HG03097 (cell line): ENCODE measurements around the gene PHRF1.

Experiments
- ATAC-seq: cut with Tn5 transposase; IDR thresholded peaks from one replicate; pipeline ENCODE4 v1.9.1; 2021; ENCODE audit not compliant: unreplicated experiment, low FRiP score

The PHRF1 gene

GRCh38 chr11:614021-614622 is 37.9 kb downstream of the PHRF1 start:
- no peak for ATAC-seq

DNA sequence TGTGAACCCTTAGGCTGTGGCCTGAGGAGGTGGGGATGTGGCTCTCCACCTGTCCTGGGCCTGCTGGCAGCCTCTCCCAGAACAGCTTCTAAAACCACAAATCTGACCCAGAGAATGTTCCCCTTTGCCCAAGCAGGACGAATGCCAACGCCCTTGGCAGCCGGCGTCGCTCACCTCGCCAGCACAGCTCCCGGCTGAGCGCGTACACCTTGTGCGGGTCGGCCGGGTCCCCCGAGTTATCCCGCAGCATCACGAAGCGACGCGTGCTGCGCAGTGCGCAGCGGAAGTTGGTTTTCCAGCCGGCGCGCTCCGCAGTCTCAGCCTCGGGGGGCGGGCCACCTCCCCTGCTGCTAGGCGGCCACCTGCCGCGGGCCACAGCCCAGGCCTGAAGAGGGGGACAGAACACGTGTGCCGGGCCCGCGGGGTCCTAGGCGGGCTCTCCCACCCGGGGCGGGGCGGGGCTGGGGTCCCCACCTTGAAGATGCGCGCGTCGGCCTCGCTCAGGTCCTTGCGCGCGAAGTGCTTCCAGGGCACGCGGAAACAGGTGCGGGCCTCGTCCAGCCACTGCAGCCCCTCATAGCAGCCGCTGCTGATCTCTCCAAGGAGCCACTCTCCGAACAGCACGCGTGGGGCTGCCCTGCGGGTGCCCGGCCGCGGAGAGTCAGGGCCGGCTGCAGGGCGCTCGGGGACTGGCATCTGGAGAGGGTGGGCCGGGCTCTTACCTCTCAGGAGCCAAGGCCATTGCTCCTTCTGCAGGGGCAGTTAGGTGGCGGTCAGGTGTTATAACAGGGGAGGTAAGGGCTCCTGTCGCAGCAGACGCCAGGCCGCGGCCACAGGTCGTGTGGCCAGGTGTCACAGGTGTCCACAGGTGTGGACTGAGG is 38.6 kb downstream of the PHRF1 start:
- ATAC-seq: no peak

DNA sequence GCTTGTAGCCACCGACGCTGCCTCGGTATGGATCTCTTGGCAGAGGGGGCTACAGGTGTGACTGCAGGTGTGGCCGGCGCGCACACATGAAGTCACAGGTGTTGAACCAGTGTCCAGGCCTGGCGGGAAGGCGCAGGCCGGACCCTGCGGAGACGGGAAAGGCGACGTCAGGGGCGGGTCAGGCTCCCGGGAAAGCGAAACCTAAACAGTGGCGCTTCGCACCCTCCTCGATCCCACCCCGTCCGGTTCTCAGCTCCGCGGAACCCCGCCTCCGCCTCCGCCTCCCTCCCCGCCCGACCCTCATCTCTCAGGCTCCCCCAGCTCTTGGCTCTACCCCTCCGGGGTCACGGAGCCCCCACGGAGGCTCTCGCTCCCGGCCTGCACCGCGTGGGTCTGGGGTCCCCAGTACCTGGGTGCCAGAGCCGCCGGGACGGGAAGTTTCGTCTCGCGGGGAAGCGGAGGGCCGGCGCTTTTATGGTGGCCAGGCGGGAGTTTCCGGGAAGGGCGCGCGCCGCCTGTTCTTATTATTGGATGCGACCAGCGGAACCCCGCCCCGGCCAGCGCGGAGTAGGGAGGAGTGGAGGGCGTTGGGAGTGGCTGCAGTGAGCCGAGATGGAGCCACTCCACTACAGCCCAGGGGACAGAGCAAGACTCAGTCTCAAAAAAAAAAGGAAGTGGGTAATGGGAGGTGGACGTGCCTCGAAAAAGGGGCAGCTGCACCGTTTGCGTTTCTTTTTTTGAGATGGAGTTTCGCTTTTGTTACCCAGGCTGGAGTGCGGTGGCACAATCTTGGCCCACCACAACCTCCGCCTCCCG is 39.4 kb downstream of the PHRF1 start, which contains the start of gene IRF7:
IRF7 (minus strand) TSS at position 447 of the 816 bp plus-strand sequence. CDS start 586 bp downstream, outside the sequence.
- ATAC-seq: peak; percentile 79

DNA sequence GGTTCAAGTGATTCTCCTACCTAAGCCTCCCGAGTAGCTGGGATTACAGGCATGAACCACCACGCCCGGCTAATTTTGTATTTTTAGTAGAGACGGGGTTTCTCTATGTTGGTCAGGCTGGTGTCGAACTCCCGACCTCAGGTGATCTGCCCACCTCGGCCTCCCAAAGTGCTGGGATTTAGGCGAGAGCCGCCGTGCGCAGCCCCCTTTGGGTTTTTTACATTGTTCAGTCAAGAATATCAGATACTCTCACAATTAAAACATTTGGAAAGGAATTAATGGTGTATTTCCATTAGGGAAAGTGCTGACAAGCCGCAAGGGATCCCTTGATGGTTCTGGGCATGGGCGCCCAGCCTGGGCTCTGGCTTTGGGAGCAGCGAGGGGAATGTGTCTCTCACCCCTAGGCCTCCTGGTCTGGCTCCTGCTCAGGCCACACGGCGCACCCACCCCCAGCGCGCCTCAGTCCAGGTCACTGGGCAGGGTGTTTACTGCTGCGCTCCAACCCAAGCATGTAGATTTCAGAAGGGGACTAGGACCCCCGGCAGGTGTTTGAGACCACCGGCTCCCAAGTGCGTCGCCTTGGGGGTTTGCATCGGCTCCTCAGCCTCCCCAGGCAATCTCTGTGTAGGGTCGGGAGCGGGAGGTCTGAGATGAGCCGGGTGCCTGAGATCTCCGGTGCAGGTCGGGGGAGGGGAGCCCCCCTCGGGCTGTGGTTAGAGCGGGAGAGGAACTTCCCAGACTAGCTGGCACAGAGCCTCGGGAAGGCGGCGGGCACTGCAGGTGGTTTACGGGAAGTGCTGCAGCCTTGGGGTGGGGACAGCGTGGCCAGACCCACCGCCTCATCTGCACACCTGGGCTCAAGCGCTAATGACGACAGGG is 40.3 kb downstream of the PHRF1 start:
- ATAC-seq: no peak

GRCh38 chr11:617199-617911 is 41.1 kb downstream of the PHRF1 start:
- ATAC-seq: no peak

DNA sequence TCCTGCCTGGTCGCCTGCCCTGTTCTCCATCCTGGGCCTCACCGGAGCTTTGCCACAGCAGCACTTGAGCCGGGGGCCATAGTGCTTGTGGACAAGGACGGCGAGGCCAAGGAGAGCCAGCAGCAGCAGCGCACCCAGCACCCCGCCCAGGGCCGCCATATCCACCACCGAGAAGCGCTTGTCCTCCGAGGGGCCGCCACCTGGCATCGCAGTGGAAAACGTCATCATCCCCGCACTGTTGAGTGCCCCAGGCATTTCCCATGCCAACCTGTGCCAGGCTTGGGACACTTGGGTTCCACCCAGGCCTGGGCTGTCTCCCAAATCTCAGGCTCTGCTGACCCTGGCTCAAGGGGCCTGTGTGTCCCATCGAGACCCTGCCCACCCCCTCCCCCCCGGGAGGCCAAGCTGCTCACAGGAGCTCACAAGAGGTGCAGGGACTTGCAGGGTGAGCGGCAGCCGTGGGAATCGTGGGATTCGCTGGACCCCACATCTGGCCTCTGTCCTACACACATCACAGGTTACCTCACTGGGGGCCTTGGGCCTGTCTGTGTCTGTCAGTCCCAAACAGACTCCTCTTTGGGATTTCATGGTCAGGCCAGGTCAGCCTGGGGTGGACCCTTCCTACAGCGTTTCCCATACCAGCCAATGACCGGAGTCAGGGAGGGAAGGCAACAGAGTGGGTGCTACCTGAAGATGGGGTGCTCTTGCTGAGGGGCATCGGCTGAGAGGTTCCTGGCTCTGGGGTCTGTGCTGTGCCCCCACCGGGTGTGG is 41.8 kb downstream of the PHRF1 start:
- no peak for ATAC-seq

- ATAC-seq: no peak
Measured at GRCh38 chr11:618856-619627, 42.8 kb downstream of the PHRF1 start.

GRCh38 chr11:619628-620050 is 43.4 kb downstream of the PHRF1 start:
- ATAC-seq: no peak

GRCh38 chr11:620201-620600 is 43.9 kb downstream of the PHRF1 start:
- no peak for ATAC-seq

GRCh38 chr11:620935-621814 is 44.9 kb downstream of the PHRF1 start:
- no peak for ATAC-seq

GRCh38 chr11:621838-622237 is 45.6 kb downstream of the PHRF1 start:
- no peak for ATAC-seq

GRCh38 chr11:623349-623869 is 47.1 kb downstream of the PHRF1 start:
- no peak for ATAC-seq

- no peak for ATAC-seq
Measured at GRCh38 chr11:623999-624704, 47.9 kb downstream of the PHRF1 start.

DNA sequence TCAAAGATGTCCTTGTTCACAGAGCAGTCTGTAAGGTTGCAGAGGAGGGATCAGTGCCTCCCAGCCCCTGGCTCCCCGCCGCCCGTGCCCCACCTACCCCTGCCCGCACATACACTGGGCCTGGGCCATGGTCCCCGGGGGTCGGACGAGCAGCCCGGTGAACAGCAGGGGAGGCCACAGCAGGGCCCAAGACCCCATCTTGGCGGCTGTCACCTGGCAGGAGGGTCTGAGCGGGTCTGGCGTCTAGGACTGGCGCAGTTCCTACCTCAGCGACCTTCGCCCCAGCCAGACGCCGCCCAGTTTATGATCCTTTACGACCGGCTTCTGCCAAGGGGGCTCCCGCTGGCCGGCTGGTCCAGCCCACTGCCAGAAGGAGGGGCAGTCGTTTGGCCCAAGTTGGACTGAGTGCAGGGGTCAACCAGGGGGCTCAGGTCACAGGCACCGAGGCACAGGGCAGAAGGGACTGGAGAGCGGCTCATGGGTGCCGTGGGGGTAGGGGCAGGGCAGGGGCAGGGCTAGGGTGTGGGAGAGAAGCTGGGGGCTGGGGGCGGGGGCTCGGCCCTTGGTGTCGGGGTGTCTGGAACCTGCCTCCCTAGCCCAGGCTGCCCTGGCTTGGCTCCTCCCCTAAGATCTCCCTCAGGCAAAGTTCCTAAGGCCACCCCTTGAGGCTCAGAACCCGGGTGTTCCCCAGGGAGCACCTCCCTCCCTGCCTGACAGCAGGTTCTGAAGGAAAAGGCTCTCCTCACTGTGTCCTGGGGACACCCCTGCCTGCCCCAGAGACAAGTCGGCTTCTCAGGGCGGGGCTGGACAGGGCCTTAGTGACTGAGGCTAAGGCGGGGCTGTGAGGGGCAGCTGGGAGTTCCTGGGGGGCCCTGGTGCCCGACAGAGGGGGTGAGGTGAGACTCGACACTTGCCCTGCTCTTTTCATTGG is 48.7 kb downstream of the PHRF1 start, which contains the start of gene CDHR5:
CDHR5 (minus strand) TSS at position 251 of the 931 bp plus-strand sequence; CDS start at position 198, 53 bp downstream.
- no peak for ATAC-seq
